ENCODE data around the gene DAPK1.
"Not testable (repeated sequence)": the region's sequence is repeated elsewhere in the genome, so short reads cannot be mapped to it uniquely, and the experiment has no call there.

The DAPK1 gene

GRCh38 chr9:87546704-87547103 is 49.0 kb downstream of the DAPK1 start:
- no peak for FAIRE-seq

- FAIRE-seq = peak; percentile 90
These were observed 50.0 kb downstream of the DAPK1 start for GRCh38 chr9:87547671-87548081.

- FAIRE-seq = no peak
These were observed 50.5 kb downstream of the DAPK1 start for GRCh38 chr9:87548159-87548558.

GRCh38 chr9:87549088-87549487 is 51.4 kb downstream of the DAPK1 start:
- FAIRE-seq = not testable (repeated sequence)

- no peak for FAIRE-seq
These were observed 52.1 kb downstream of the DAPK1 start for GRCh38 chr9:87549791-87550190.

DNA sequence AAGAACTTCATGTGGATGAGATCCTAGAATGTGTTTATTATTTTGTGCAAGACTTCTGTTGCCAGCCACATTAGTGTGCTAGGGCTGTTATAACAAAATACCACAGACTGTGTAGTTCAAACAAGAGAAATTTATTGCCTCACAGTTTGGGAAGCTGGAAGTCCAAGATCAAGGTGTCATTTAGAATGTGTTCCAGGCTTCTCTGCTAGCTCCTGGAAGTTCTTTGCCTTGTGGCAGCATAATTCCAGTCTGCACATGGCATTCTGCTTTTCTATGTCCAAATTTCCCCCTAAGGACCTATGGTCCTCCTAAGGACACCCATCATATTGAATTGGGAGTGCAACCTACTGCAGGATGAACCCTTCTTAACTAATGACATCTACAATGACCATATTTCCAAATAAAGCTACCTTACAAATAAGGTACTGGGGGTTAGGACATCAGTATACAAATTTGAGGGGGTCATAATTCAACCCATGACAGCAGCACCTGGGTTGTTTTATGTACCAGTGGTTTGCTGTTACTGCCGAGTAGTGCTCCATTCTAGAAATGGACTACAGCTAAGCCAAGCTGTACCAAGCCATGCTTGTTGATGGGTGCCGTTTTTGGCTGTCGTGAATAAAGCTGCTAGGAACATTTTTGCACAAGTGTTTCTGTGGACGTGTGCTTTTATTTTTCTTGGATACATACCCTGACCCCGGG is 52.7 kb downstream of the DAPK1 start:
- no peak for FAIRE-seq

DNA sequence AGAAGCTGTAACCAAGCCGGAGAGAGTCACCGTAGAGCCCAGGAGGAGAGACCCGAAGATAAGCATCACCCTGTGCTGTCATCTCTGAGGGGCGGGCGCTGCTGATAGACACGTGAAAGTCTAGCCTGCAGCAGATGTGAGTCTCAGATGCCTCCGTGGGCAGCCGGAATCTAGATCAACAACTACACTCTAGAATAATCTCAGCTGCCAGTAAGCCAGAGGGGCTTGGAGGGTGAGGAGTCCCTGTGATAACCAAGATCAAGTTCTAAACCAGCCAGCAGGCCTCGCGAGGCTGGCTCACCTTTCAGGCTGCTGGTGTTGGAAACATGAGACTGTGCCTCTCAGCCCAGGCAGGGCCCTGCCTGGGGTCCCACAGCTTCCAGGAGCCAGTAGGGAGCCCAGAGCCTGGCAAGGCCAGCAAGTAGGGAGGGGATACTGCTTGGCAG is 54.1 kb downstream of the DAPK1 start:
- no peak for FAIRE-seq

DNA sequence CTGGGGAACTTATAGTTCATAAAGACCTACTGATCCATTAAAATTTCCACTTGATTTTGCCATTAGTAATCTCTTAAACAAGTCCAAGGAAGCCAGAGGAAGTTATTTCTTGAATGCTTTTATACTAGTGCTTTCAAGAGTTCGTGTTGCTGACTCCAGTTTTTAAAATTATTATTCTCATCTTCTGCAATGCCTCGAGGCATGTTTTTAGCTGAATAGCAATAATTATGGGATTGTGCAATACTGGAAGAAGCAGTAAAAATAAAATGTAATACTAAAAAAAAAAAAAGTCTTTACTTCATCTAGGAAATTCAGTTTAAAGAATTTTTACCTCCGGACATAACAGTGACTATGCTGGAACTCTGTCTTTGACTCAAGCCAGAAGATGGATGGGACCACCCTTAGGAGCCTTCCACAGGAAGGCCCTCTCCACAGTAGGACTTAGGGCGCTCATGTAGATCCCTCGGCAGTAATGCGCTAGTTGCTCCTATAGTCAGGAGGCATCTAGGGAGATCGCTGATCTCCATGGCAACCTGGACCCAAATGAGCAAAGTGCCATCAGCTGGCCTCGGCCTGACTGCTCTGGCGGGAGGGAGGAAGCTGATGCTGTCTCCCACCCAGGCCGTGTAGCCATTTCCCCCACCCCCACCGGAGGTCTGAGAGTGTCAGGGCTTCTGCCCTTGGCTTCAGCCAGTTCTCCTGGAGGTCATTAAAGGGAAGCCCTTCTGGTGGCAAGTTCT is 56.7 kb downstream of the DAPK1 start:
- FAIRE-seq = no peak

DNA sequence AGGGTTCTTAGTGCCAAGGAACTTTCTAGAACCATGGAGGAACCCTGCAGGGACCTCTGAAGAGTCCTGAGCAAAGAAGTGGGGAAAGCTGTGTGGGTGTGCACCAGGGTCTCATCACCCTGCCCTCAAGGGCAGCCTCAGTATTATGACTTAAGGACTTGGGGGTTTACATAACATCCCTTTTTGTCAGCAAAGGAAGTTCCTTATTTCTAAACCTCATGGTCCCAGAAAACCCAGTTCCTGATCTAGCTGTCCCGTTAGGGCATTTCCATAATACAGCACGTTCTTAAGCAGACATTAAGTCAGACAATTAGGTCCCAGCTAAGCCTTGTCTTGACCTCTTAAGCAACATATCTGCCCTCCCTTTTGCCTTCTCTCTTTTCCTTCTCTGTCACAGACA is 57.3 kb downstream of the DAPK1 start:
- no peak for FAIRE-seq

DNA sequence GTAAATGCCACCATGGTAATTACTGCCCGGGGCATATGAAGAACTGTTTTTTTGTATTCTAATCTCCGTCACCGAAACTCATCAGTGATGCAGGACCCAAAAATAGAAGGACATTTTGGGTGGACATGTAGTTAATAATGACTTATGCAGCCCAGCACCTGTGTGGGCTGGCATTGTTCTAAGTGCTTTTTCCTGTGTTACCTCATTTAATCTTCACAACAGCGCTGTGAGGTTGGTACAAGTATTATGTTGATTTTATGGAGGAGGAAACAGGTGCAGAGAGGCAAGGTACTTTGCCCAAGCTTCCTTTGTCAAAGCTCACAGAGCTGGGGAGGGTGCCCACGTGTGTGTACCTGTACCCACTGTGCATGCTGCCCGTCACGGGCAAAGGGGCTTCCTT is 58.4 kb downstream of the DAPK1 start:
- no peak for FAIRE-seq

- FAIRE-seq = no peak
These were observed 59.2 kb downstream of the DAPK1 start for GRCh38 chr9:87556821-87557220.

DNA sequence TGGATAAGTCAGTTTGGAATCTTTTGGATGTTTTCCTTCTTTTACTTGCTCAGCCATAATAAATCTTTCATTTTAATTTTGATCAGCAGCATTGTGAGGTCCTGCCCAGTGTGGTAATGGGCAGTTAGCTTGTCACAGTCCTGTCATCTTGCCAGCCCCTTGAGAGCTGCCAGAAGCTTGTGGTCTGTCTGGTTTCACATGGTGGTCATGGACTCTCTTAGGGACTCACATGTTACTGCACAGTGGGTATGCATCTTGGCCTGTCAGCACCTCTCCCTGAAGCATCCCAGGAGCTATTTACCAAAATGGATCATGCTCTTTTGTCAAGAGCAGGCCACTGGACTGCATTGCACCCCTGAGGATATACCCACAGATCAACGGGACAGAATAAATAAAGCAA is 60.3 kb downstream of the DAPK1 start:
- no peak for FAIRE-seq

DNA sequence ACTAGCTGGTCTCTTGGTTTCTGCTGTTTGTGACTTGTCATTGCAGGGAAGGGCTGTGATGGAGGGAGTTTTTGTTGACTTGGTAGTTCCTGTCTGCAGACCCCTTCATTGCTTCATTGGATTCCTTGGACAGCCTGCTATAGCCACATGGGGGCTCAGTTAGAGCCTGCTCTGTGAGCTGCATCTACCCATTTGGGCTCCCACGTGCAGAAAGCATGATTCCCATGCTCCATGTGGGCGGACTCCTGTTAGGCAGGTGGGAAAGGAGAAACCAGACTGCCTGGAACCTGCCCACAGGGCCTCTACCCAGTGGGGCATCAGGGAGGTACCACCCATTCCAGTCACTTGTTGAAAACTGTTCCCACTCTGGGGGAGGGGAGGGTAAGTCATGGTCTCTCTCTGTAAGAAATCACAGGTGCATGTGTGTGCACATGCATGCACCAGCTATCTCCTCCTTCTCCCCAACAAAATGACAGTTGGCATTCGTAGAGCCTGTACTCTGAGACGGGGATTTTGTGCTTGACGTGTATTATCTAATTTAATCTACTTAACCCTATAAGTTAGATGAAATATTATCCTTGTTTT is 61.0 kb downstream of the DAPK1 start:
- FAIRE-seq = no peak

GRCh38 chr9:87562062-87562461 is 64.4 kb downstream of the DAPK1 start:
- FAIRE-seq = no peak

- no peak for FAIRE-seq
These were observed 65.0 kb downstream of the DAPK1 start for GRCh38 chr9:87562530-87563170.

DNA sequence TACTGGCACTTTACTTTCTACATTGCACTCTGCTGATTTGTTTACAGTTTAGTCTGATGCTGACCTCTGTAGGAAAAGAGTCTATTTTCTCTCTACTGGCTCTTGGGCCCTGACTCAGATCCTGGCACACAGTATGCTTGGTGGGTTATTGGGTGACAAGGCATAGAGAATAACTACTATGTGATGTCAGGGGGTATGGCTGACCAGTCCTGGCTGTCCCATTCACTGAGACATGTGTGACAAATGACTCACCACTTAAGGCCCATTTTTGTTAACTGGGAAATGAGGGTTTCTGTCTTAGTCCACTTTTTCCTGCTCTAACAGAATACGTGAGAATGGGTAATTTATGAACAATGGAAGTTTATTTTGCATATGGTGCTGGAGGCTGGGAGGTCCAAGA is 66.4 kb downstream of the DAPK1 start:
- no peak for FAIRE-seq

DNA sequence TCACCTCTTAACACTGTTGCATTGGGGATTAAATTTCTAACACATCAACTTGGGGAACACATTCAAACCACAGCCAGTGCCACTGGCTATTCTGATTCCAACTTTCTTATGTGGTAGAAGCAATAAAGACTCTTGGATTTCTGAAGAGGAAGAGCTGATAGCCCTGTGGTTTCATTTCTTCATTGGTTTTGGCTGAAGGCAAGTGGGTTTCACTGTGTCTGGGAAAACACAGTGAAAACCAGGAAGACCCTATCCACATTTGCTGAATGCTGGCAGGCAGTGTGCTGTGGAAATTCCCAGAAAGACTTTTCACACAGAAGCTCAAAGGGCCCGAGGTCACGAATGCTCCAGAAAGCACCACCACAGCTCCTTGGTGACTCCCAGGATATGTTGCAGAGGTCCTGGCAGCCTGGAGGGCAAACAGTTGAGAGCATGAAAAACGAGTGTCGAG is 67.1 kb downstream of the DAPK1 start:
- FAIRE-seq = no peak

DNA sequence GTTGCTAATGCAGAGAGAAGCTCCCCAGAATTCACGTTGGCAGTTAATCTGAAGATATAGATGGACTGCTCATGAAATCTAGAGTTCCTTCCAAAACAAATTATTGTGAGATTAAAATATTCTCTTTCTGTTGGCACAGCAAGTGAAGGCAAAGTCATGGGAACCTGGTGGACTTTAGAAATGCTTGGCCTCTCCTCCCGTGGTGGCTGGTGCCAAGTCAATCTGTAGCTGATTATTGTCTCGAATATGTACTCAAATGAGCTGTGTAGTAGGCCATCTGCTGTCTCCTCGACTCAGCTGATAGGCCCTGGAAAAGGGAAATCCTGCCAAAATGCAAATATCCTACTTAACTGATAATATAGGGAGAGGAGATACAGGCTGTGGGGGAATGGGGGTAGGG is 69.3 kb downstream of the DAPK1 start:
- FAIRE-seq = no peak

- FAIRE-seq = no peak
These were observed 69.9 kb downstream of the DAPK1 start for GRCh38 chr9:87567571-87567970.

DNA sequence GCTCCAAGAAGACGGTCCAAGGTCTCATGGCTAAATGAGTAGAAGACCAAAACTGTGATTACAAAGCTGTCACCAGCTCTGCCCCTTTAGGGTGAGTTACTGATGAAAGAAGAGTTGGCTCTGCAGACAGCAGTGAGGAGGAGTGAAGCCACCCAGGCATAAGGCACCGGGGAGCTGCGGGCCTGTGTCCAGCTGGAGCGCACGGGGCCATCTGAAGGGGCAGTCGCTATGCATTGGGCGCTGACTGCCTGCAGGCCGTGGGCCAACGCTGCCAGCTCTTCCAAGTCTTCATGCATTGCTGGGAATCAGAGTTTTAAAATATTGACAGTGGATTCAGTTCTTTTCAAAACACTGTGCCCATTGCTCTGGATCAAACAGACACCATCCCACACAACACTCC is 70.3 kb downstream of the DAPK1 start:
- no peak for FAIRE-seq

- FAIRE-seq = no peak
These were observed 70.7 kb downstream of the DAPK1 start for GRCh38 chr9:87568401-87568800.

DNA sequence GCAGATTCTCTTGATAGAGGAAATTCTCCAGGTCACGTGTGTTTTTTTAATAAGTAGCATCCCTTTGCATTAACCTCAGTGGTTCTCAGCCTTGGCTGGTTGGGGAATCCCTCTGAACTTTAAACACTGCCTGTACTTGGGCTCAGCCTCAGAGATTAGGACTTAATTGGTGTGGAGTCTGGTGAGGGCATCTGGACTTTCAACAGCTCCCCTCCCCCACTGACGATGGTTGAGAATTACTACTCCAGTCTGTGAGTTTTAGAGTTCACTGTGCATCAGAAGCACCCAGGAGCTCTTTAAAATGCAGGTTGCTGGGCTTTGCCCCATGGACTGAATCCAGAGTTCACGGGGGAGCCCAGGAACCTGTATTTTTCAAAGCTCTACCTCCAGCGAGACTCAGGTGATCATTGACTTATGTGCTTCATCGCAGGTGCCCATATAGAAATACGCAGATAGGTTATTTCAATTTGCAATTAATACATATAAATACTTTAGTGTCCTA is 71.4 kb downstream of the DAPK1 start:
- FAIRE-seq = no peak

- FAIRE-seq = no peak
These were observed 71.9 kb downstream of the DAPK1 start for GRCh38 chr9:87569518-87569917.
